ENCODE results near the gene PSKH1.
"Not testable (repeated sequence)": the region's sequence is repeated elsewhere in the genome, so short reads cannot be mapped to it uniquely, and the experiment has no call there.

The PSKH1 gene

DNA sequence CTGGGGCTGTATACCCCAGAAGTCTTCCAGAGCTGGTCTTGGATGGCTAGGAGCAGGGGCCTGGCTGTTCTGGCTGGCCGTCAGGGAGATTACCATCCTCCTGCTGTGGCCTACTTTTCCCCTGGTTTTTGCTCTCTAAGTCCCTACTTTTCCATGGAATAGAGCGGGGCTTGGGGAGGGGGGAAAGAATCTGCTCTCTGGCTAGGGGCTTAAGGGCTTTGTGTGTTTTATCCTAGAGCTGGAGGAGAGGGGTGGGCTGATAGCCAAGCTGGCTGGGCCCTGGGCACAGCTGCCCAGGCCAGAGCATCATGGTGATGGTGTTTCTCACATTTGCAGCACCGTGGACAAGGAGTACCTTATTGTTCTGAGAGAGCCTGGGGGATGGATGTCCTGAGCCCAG lies 4.7 kb upstream of the PSKH1 start:
- no peak for DNase-seq (ENCODE audit: low spot score)

DNA sequence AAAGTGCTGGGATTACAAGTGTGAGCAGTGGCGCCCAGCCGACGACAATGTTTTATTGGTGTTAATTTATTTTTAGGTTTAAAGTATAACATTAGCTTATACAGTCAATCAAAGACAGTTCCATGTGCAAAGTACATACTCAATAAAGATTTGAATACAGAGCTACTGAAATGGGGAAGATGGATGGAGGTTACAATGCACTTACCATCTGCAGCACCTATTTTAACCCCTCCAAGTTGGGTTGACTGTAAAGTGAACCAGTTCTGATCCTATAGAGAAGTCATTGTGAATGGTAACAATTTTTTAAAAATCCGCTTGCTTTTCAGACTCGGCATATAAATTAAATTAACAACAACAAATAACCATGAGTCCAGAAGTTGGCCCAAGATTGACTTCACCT lies 679 bp upstream of the PSKH1 start:
- no peak for DNase-seq (ENCODE audit: low spot score)

DNA sequence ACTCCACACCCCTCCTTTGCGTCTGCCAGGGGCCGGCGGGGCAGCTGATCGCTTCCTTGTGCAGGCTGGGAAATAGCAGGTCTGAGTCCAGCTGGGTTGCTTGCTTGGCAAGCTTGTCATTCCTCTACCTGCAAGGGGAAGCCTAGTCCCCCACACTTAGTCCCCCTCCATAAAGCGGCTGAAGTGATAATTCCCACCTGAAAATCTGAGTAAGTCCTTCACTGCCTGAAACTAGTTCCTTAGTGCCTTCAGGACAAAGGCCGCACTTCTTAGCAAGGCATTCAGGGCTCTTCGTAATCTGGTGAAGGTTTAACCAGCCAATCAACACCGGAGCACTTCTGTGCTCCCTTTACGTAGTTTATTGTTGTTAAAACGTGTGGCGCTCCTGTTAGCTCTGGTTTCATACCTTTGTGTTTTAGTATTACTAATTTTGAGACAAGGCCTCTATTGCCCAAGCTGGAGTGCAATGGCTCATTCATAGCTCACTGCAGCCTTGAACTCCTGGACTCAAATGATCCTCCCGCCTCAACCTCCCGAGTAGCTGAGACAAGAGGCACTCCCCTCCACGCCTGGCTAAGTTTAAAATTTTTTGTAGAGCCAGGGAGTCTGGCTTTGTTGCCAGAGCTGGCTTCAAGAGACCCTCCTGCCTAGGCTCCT lies 817 bp downstream of the PSKH1 start:
- DNase-seq (ENCODE audit: low spot score): no peak

DNA sequence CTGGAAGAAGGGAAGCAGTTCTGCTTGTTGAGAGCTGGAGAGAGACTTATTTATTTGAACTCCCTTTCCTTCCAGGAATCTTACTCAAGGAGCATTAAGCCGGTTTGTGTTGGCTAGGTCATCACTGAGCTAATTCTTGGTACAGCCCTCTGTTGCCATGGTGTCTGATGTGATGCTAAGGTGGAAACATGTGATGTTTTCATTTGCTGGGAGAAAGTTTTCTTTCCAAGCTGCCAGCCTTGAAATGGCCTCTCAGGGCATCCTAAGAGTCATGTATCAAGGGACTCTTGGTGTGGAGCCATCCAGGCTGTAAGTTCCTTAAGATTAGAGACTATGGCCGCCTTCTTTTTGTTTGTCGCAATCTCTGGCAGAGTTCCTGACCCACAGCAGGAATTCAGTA lies 4.2 kb downstream of the PSKH1 start:
- DNase-seq (ENCODE audit: low spot score): no peak

DNA sequence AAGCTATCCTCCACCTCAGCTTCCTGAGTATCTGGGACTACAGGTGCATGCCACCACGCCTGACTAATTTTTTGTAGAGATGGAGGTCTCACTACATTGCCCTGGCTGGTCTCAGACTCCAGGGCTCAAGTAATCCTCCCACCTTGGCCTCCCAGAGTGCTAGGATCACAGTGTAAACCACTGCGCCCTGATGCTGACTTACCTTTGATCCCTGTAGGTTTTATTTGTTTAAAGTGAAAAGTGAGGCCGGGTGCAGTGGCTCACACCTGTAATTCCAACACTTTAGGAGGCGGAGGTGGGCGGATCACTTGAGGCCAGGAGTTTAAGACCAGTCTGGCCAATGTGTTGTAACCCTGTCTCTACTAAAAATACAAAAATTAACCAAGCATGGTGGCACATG lies 8.7 kb downstream of the PSKH1 start:
- DNase-seq (ENCODE audit: low spot score): no peak

DNA sequence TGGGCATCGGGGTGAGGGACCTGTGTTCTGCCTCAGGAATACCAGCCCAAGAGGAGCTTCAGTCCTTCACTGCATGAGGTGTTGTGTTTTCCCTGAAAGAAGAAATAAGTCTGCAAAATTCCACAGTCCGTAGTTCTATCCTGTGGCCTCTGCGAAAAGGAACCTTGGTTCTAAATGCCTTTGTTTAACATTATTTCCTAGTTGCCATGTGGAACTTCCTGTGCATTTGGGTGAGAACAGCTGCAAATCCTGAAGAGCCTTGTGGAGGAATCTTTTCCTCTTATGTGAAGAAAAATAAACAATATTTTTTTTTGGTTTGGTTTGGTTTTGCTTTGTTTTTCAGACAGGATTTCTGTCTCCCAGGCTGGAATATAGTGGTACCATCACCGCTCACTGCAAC lies 9.8 kb downstream of the PSKH1 start:
- DNase-seq (ENCODE audit: low spot score): no peak

DNA sequence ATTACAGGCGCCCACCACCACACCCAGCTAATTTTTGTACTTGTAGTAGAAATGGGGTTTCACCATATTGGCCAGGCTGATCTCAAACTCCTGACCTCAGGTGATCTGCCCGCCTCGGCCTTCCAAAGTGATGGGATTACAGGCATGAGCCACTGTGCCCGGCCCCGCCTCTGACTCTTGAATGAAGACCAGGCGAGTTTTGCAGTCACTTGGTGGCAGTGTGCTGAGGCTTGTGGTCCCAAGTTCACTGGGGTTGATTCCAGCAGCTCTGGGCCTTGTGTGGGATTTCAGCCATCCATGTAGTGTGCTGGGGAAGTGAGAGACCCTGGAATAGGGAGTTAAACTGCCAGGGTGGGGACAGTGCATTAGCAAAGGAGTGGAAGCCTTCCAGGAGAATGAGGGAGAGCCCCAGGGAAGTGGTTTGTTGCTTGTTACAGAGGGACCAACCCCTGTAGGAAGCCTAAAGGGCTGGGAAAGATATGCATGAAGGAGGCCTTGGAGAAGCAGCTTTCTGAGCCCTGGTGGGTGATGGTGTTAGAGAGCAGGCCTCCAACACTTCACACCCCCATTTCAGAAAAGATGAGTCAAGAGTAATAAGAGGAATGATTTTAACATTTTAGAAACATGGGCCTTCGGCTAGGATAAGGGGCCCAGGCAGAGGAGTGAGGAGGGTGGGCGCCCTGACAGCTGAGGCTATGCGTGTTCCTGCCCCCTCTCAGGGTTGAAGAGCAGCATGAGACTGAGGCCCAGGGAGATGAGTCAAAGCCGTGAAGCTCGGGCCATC lies 14.5 kb downstream of the PSKH1 start:
- DNase-seq (ENCODE audit: low spot score): no peak

DNA sequence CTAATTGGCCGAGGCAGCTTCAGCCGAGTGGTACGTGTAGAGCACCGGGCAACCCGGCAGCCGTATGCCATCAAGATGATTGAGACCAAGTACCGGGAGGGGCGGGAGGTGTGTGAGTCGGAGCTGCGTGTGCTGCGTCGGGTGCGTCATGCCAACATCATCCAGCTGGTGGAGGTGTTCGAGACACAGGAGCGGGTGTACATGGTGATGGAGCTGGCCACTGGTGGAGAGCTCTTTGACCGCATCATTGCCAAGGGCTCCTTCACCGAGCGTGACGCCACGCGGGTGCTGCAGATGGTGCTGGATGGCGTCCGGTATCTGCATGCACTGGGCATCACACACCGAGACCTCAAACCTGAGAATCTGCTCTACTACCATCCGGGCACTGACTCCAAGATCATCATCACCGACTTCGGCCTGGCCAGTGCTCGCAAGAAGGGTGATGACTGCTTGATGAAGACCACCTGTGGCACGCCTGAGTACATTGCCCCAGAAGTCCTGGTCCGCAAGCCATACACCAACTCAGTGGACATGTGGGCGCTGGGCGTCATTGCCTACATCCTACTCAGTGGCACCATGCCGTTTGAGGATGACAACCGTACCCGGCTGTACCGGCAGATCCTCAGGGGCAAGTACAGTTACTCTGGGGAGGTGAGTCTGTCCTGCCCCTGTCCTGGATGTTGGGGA lies 16.1 kb downstream of the PSKH1 start:
- no peak for DNase-seq (ENCODE audit: low spot score)

GRCh38 chr16:67910158-67910557 lies 17.1 kb downstream of the PSKH1 start:
- no peak for DNase-seq (ENCODE audit: low spot score)

DNA sequence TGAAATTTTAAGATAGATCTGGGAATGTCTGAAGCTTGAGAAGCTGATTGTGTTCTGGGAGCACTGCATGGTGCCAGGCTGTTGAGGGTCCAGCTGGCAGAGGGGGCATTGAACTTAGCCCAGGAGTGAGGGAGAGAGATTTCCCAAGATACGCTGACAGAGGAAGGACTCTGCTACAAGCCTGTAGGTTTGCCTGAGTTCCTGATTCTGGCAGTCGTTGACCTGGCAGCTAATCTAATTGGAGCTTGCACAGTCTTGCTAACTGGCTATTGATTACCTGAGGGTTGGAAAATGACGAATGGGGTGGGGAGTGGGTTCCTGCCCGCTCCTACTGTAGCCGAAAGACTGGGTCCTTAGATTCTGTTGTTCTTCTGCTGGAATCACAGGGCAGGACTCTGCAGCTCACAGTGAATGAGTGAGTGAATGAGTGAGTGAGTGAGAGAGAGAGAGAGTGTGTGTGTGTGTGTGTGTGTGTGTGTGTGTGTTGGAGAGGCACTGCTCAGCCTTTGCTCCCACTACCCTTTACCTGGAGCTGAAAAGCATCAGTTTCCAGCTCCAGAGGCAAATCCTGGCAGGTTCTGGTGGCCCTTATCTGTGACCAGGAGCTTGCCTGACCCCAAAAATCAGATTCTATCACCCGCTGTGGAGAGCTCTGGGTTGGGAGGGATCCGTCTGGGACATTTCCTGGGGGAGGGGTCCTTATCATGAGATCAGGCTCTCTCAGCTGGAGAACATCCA lies 21.9 kb downstream of the PSKH1 start:
- no peak for DNase-seq (ENCODE audit: low spot score)

DNA sequence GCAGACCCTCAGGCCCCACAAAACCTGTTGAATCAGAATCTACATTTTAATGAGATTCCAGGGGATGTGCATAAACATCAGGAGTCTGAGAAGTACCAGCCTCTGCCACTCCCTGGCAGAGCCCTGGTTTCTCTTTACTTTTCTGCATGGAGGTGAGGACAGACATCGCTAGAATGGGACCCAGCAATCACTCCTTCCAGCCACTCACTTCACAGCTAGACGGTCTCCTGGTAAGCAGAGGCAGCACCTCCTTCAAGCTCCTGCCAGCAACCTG lies 22.4 kb downstream of the PSKH1 start:
- not testable (repeated sequence) for DNase-seq (ENCODE audit: low spot score)

- DNase-seq (ENCODE audit: low spot score): no peak
These were observed 23.0 kb downstream of the PSKH1 start for GRCh38 chr16:67915831-67916723.

GRCh38 chr16:67917140-67917851 lies 24.2 kb downstream of the PSKH1 start:
- no peak for DNase-seq (ENCODE audit: low spot score)

DNA sequence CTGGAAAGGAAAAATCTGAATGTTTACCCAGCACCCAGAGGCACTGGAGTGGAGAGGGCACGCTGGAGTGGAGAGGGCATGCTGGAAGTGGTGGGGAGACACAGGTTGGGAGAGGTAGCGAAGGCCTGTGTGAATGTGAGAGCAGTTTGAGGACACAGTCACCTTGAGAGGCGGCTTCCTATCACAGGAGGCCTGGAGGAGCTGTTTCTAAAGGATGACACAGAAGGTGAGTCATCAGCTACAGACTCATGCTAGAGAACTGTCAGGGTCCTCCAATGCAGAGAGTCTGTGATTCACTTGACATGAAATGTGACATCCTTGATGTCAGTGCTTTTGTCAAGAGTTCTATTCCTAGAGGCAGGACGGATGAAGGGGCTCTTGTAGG lies 24.8 kb downstream of the PSKH1 start:
- DNase-seq (ENCODE audit: low spot score): no peak

DNA sequence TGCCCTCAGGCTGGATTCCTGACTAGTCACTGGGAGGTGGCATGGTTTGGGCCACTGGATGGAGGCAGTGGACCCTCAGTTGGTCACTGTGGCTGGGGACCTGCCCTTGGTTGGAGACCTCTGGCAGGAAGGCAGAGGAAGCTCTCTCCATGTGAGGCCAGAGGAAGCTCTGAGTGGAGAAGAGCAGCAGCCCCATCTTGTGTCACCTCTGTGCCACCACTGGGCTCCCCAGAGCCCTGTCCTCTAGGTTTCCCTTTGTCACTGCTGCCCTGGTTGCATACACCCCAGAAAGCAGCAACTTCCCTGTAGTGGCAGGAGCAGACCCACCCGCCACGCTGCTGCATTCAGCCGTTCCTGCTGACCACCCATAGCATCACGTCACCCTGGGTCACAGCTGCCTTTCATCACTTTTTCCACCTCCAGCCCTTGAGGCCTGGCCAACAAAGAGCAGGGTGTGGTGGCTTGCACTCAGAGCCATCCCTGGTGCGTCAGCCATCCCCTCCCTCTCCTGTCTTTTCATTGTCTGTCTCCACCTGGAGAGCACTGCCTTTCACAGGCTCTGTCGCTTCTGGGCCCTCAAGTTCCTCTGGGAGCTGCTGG lies 26.7 kb downstream of the PSKH1 start:
- no peak for DNase-seq (ENCODE audit: low spot score)

DNA sequence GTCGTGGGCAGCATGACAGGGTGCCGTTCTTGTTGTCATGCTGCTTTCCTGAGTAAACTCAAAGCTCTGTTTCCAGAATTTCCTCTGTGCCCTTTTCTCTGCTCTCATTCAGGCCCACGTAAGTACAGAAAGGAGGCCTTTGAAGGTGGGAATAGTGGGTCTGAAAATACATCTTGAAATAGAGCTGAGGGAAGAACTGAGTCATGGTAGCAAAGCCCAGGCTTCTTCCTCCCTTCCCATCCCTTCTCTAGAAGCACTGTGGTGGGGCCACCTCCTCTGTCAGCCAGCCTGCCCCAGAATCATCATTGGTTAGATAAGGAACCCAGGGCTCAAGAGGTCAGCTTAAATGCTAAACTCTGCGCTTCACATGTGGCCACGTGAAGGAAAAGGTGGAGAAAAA lies 29.2 kb downstream of the PSKH1 start:
- no peak for DNase-seq (ENCODE audit: low spot score)

- DNase-seq (ENCODE audit: low spot score): no peak
These were observed 29.7 kb downstream of the PSKH1 start for GRCh38 chr16:67922740-67923139.

DNA sequence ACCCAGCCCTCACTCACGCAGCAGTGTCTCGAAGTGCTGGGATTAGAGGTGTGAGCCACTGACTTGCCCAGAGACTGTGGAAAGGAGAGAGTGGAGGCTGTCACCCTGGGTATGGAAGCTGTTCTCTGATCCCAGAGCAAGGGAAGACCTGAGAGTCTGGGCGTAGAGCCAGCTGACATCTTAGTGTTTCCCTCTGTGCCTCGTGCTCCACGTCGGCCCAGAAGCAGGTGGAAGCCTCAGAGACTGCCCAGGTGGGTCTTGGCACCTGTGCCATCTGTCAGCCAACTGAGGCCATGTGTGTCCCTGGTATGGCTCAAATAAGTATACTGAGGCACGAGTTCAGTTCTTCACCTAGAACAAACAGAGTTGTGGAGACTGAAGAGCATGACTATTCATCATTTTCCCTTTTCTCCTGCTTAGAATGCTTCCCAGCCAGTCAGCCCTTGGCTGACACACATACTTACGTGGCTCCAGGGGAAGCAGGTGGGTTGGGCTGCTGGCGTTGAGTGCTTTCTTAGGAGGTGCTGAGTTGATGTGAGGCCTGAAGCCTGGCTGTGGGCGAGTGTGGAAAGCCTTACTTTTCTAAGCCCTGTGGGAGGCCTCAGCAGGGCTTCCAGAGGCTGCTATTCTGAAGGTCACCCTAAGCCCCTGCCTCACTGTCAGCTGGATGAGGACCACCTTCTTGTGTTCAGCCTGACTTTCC lies 30.5 kb downstream of the PSKH1 start:
- DNase-seq (ENCODE audit: low spot score): no peak

GRCh38 chr16:67924140-67924906 lies 31.3 kb downstream of the PSKH1 start:
- DNase-seq (ENCODE audit: low spot score): no peak

Measured in COLO829 (cell line).